GM12878 (cell line): ENCODE measurements around the gene CALY. TPM values are rescaled to one million over a fixed set of nuclear protein-coding genes. Genes with fewer than 3 reads are reported as not detected.

ENCODE experiments used
- ATAC-seq: fragments of 200-7000 bp; cut with Tn5 transposase; 3 replicates; pipeline ENCODE4 v1.9.1; 2020; ENCODE audit warnings: mild to moderate bottlenecking, moderate library complexity
- BruUV-seq: library from RNA; stranded (reverse); fragments of 400-500 nt; replicated peaks from 2 replicates; lab custom pipeline; 2021; lab: Mats Ljungman, UMichigan
- CTCF ChIA-PET: fragments of 300-600 bp; sonication (Branson Sonifier 250); formaldehyde crosslinking; extraction: SDS; loops from one replicate; lab custom pipeline; 2021; ENCODE audit warnings: inconsistent platforms; lab: Yijun Ruan, JAX
- POLR2A ChIA-PET: fragments of 350-600 bp; formaldehyde crosslinking; extraction: SDS; loops from one replicate; lab custom pipeline; 2021; ENCODE audit warnings: inconsistent platforms; lab: Charles Lee
- RAD21 ChIA-PET: fragments of 300-600 bp; sonication (Branson Sonifier 250); formaldehyde crosslinking; loops from one replicate; lab custom pipeline; 2023; ENCODE audit warnings: antibody characterized with exemption; ENCODE audit not compliant: unreplicated experiment; lab: Charles Lee
- SMC1A ChIA-PET: fragments of 300-600 bp; sonication (Branson Sonifier 250); formaldehyde crosslinking; loops from one replicate; lab custom pipeline; 2023; ENCODE audit not compliant: unreplicated experiment, uncharacterized antibody; lab: Charles Lee
- DNase-seq: peaks from one replicate; pipeline ENCODE4 v3.0.0-alpha.2; 2011; ENCODE audit warnings: low read depth, low spot score
- FAIRE-seq: peaks from 3 replicates; lab custom pipeline; 2011; peaks lifted over from hg19 to GRCh38; lab: Jason Lieb, UNC
- H2AFZ ChIP-seq: 2 replicates; pipeline ENCODE4 v1.6.0; 2011; ENCODE audit warnings: low read depth, low read length, control low read depth; ENCODE audit not compliant: control insufficient read depth
- H3K27ac ChIP-seq: 2 replicates; pipeline ENCODE4 v1.5.1; 2011; ENCODE audit warnings: control low read depth; ENCODE audit not compliant: control insufficient read depth, insufficient read depth
- H3K27me3 ChIP-seq, 2 experiments: replicated peaks in 1 of 2; 2 replicates each; pipeline versions ENCODE4 v1.6.0 to v1.6.1; 2011; ENCODE audit warnings: low read length in 1 of 2; ENCODE audit not compliant: control insufficient read depth in 2 of 2, insufficient read depth in 2 of 2
- H3K36me3 ChIP-seq, 2 experiments: 2 replicates each; pipeline ENCODE4 v1.5.1; 2011; ENCODE audit warnings: low read length in 1 of 2; ENCODE audit not compliant: control insufficient read depth in 2 of 2, insufficient read depth in 2 of 2
- H3K4me1 ChIP-seq: 2 replicates; pipeline ENCODE4 v1.6.1; 2011; ENCODE audit warnings: mild to moderate bottlenecking, low read length, moderate library complexity, mixed read lengths; ENCODE audit not compliant: control insufficient read depth, insufficient read depth
- H3K4me2 ChIP-seq: 2 replicates; pipeline ENCODE4 v1.6.0; 2011; ENCODE audit warnings: control low read depth; ENCODE audit not compliant: control insufficient read depth, insufficient read depth
- H3K4me3 ChIP-seq: fragments of 200-600 bp; sonication (generic); 2 replicates; pipeline ENCODE4 v1.5.1; 2016
- H3K79me2 ChIP-seq: 2 replicates; pipeline ENCODE4 v1.6.0; 2011; ENCODE audit warnings: low read length; ENCODE audit not compliant: control insufficient read depth, insufficient read depth
- H3K9ac ChIP-seq: 2 replicates; pipeline ENCODE4 v1.8.0; 2011; ENCODE audit warnings: low read length, control low read depth, mixed read lengths; ENCODE audit not compliant: control insufficient read depth, insufficient read depth
- H3K9me3 ChIP-seq: replicated peaks from 3 replicates; pipeline ENCODE4 v1.5.1; 2011; ENCODE audit warnings: mild to moderate bottlenecking, low read length; ENCODE audit not compliant: control insufficient read depth, insufficient read depth
- H4K20me1 ChIP-seq: 2 replicates; pipeline ENCODE4 v1.6.0; 2011; ENCODE audit not compliant: control insufficient read depth, insufficient read depth
- BRCA1 ChIP-seq: IDR thresholded peaks from 2 replicates; pipeline ENCODE4 v1.6.1; 2011; ENCODE audit warnings: low read depth, low read length, improper control_type of control experiment
- CEBPB ChIP-seq, 2 experiments: fragments of 150-350 bp in 1 of 2; IDR thresholded peaks; 2 replicates each; pipeline ENCODE4 v1.6.1; 2012 to 2014; ENCODE audit warnings: low read depth in 2 of 2, low read length in 2 of 2, borderline replicate concordance in 1 of 2, inconsistent platforms in 1 of 2
- HCFC1 ChIP-seq: fragments of 150-350 bp; IDR thresholded peaks from 2 replicates; pipeline ENCODE4 v1.6.1; 2014; ENCODE audit warnings: low read length
- HSF1 ChIP-seq: fragments of 150-350 bp; IDR thresholded peaks from 2 replicates; pipeline ENCODE4 v1.6.1; 2014; ENCODE audit warnings: mild to moderate bottlenecking, low read depth, low read length
- IRF3 ChIP-seq: fragments of 450-650 bp; IDR thresholded peaks from 2 replicates; pipeline ENCODE4 v1.6.1; 2014; ENCODE audit warnings: mild to moderate bottlenecking
- JUND ChIP-seq: IDR thresholded peaks from 2 replicates; pipeline ENCODE4 v1.6.1; 2012; ENCODE audit warnings: low read depth, mild to moderate bottlenecking, low read length, improper control_type of control experiment, moderate library complexity
- NFIC ChIP-seq: IDR thresholded peaks from 2 replicates; pipeline ENCODE4 v1.6.1; 2012; ENCODE audit warnings: low read depth, mild to moderate bottlenecking, inconsistent platforms, low read length, moderate library complexity
- RAD21 ChIP-seq: IDR thresholded peaks from 2 replicates; pipeline ENCODE4 v1.6.1; 2011; ENCODE audit warnings: mild to moderate bottlenecking, low read depth, low read length, moderate library complexity; ENCODE audit not compliant: insufficient read depth
- SMAD5 ChIP-seq: IDR thresholded peaks from 2 replicates; pipeline ENCODE4 v1.6.1; 2016; ENCODE audit warnings: antibody characterized with exemption, low read depth
- SMC3 ChIP-seq: IDR thresholded peaks from 2 replicates; pipeline ENCODE4 v1.6.1; 2011; ENCODE audit warnings: low read length, improper control_type of control experiment, borderline replicate concordance
- ZBTB33 ChIP-seq: fragments of 450-650 bp; IDR thresholded peaks from 2 replicates; pipeline ENCODE4 v1.6.1; 2017; ENCODE audit warnings: mild to moderate bottlenecking
- WGBS: methylation state at CpG from one replicate; pipeline ENCODE4 v1.1.6; 2016; ENCODE audit warnings: low lambda C conversion rate; ENCODE audit not compliant: insufficient replicate concordance, insufficient coverage; ENCODE audit errors: missing lambda C conversion rate; 5-methylcytosine and 5-hydroxymethylcytosine counted together
- in situ Hi-C: fragments of 300-500 bp; cut with MboI; formaldehyde crosslinking; loops from 9 replicates; pipeline ENCODE4 v1.14.3; 2018; ENCODE audit warnings: mixed read lengths
- intact Hi-C: fragments of 100-400 bp; cut with micrococcal nuclease; formaldehyde crosslinking; loops from one replicate; pipeline ENCODE4 v1.14.2; 2022; ENCODE audit not compliant: unreplicated experiment
- polyA plus RNA-seq, 11 experiments: library from polyadenylated mRNA; depleted of rRNA in 4 of 11; unstranded in 6 of 11; stranded (reverse) in 5 of 11; fragments of >200 nt; fragmentation: Nextera tagmentation in 4 of 11; fragmentation: Illumina TruSeq in 1 of 11; extraction: Ambion mirVana in 4 of 11; extraction: Trizol in 1 of 11; gene quantifications; 1 replicate in 1 of 11; 2 replicates in 10 of 11; pipeline versions ENCODE4 v1.2.1 to v1.2.3, GENCODE V29; 2011 to 2016; ENCODE audit warnings: inconsistent platforms in 2 of 11, missing spikeins in 2 of 11, low read depth in 1 of 11
- total RNA-seq, 4 experiments: library from RNA; depleted of rRNA in 3 of 4; stranded (reverse); fragments of >200 nt in 3 of 4; fragmentation: Illumina TruSeq in 1 of 4; extraction: Trizol in 1 of 4; gene quantifications; 2 replicates each; pipeline versions ENCODE4 v1.2.1 to v1.2.3, GENCODE V29; 2013 to 2021

Gene CALY
- total and polyA plus RNA-seq, 10 of the 15 experiments (the other 5 are each of a cell fraction or from before 2014, with no cell fraction given) = 0.07 TPM; not detected in 9

GRCh38 chr10:133294189-133294588 lies 42.5 kb downstream of the CALY start:
- no peak overlapping the region for H3K4me2 ChIP-seq
- in situ Hi-C loops (no loop called here), intact Hi-C loops (no loop called here)
- H3K36me3 ChIP-seq = peaks cover 22 to 30% of the 10 kb centered on the region in 2 experiments
- H3K79me2 ChIP-seq = no peaks in the 10 kb centered on the region
- no peaks in the 10 kb centered on the region for H3K9me3 ChIP-seq
- ATAC-seq (no peak), DNase-seq (no peak), FAIRE-seq (no peak)
- TF ChIP-seq SMAD5 = no peak
- no peak for TF ChIP-seq BRCA1
- TF ChIP-seq ZBTB33 = no peak
- no peak for TF ChIP-seq JUND
- TF ChIP-seq NFIC = no peak
- TF ChIP-seq HSF1 = no peak
- no peak for TF ChIP-seq CEBPB (IDR thresholded peaks at IDR 0.05; ENCODE audit: borderline replicate concordance in 1 of 2, low read depth in 2 of 2, low read length in 2 of 2)
- no peak for TF ChIP-seq IRF3
- TF ChIP-seq RAD21 = no peak
- TF ChIP-seq SMC3 = no peak
- no peak for TF ChIP-seq HCFC1
- ChIA-PET CTCF (interaction anchor here (1.3 kb wide), 1 partner anchor 12 kb away, joined by 3 read pairs; no protein-coding TSS in a partner anchor), SMC1A (no interaction called here), POLR2A (no interaction called here), RAD21 (no interaction called here)
- TSS peak; percentile 33 for BruUV-seq
- H3K27ac ChIP-seq = no peak overlapping the region
- 82% methylated on average over 15 of the region's 15 CpGs for WGBS
- H2AFZ ChIP-seq = no peak overlapping the region
- no peaks in the 10 kb centered on the region for H3K27me3 ChIP-seq
- no peak overlapping the region for H3K4me3 ChIP-seq
- no peak overlapping the region for H3K9ac ChIP-seq
- H4K20me1 ChIP-seq = no peaks in the 10 kb centered on the region
- no peaks in the 10 kb centered on the region for H3K4me1 ChIP-seq
